NB4 (cell line): ENCODE data around the gene MDM2.
"Not testable (repeated sequence)": the region's sequence is repeated elsewhere in the genome, so short reads cannot be mapped to it uniquely, and the experiment has no call there.

ENCODE experiments used
- DNase-seq: peaks from one replicate; pipeline ENCODE4 v3.0.0; 2010; ENCODE audit warnings: low read depth
- H3K4me3 ChIP-seq: one replicate; pipeline ENCODE4 v1.5.1; 2011; ENCODE audit warnings: mild to moderate bottlenecking, low read depth, low read length, moderate library complexity
- CTCF ChIP-seq: IDR thresholded peaks from one replicate; pipeline ENCODE4 v1.5.1; 2012; ENCODE audit warnings: low read depth, low read length
- MAX ChIP-seq: IDR thresholded peaks from 2 replicates; pipeline ENCODE4 v1.6.1; 2011; ENCODE audit warnings: low read depth, low read length
- MYC ChIP-seq: IDR thresholded peaks from 2 replicates; pipeline ENCODE4 v1.6.1; 2011; ENCODE audit warnings: low read depth, low read length
- POLR2A ChIP-seq: IDR thresholded peaks from 2 replicates; pipeline ENCODE4 v1.6.1; 2011; ENCODE audit warnings: mild to moderate bottlenecking; ENCODE audit not compliant: insufficient read length; ENCODE audit errors: extremely low read depth

Gene MDM2

GRCh38 chr12:68812553-68813241 lies 4.7 kb downstream of the MDM2 start:
- H3K4me3 ChIP-seq: peak overlapping the region; percentile 17
- no peak for DNase-seq
- TF ChIP-seq MAX: no peak
- no peak for TF ChIP-seq MYC
- no peak for TF ChIP-seq POLR2A
- no peak for TF ChIP-seq CTCF

GRCh38 chr12:68813242-68813593 lies 5.2 kb downstream of the MDM2 start:
- DNase-seq: no peak
- no peak for TF ChIP-seq MAX
- no peak for TF ChIP-seq CTCF
- no peak for TF ChIP-seq MYC
- no peak for TF ChIP-seq POLR2A
- H3K4me3 ChIP-seq: peak overlapping the region; percentile 6

- DNase-seq: no peak
- H3K4me3 ChIP-seq: no peak overlapping the region
These were observed 6.7 kb downstream of the MDM2 start for GRCh38 chr12:68814490-68815231.

GRCh38 chr12:68815232-68815927 lies 7.4 kb downstream of the MDM2 start:
- no peak overlapping the region for H3K4me3 ChIP-seq
- no peak for DNase-seq
- TF ChIP-seq MYC (no peak), CTCF (no peak), POLR2A (no peak), MAX (no peak)

More at GRCh38 chr12:68814490-68815231, 6.7 kb downstream of the MDM2 start:
- TF ChIP-seq MYC: no peak

- DNase-seq: no peak
These were observed 8.2 kb downstream of the MDM2 start for GRCh38 chr12:68815928-68816800.

GRCh38 chr12:68819481-68819880 lies 11.5 kb downstream of the MDM2 start:
- H3K4me3 ChIP-seq, DNase-seq: not testable (repeated sequence)

More at GRCh38 chr12:68815928-68816800, 8.2 kb downstream of the MDM2 start:
- no peak overlapping the region for H3K4me3 ChIP-seq
- TF ChIP-seq CTCF: no peak
- TF ChIP-seq MAX: no peak
- no peak for TF ChIP-seq POLR2A
